B cell (primary cell): ENCODE measurements around the gene TRIP4.

Experiments used
- CTCF ChIP-seq: fragments of 200-600 bp; IDR thresholded peaks from one replicate; pipeline ENCODE4 v1.8.0; 2022; ENCODE audit warnings: antibody characterized with exemption, mild to moderate bottlenecking
- EZH2 ChIP-seq: IDR thresholded peaks from 2 replicates; pipeline ENCODE4 v1.6.1; 2012; ENCODE audit warnings: borderline replicate concordance, low read depth, mild to moderate bottlenecking, moderate library complexity, low read length; ENCODE audit not compliant: insufficient read depth, poor library complexity, severe bottlenecking

- TF ChIP-seq CTCF (no peak), EZH2 (no peak)
Observed at GRCh38 chr15:64460206-64460723, 72.6 kb downstream of the TRIP4 start, which contains the start of gene ZNF609.
